Kidney epithelial cell (primary cell): Measurements from ENCODE around the gene CAMK2D. TPM values are rescaled to one million over a fixed set of nuclear protein-coding genes. Genes with fewer than 3 reads are reported as not detected.

Experiments used
- DNase-seq: peaks from one replicate; pipeline ENCODE4 v3.0.0-alpha.2; 2010; ENCODE audit warnings: low read depth
- H3K27me3 ChIP-seq: 2 replicates; pipeline ENCODE4 v1.6.0; 2011; ENCODE audit warnings: low read length; ENCODE audit not compliant: control insufficient read depth, insufficient read depth
- H3K36me3 ChIP-seq: 2 replicates; pipeline ENCODE4 v1.5.1; 2011; ENCODE audit warnings: low read length; ENCODE audit not compliant: control insufficient read depth, insufficient read depth
- H3K4me3 ChIP-seq: 2 replicates; pipeline ENCODE4 v1.5.1; 2011; ENCODE audit warnings: low read depth, mild to moderate bottlenecking, control low read depth, low read length
- total RNA-seq: library from RNA; depleted of rRNA; stranded (reverse); fragments of >200 nt; gene quantifications from 2 replicates; pipeline ENCODE4 v1.2.3, GENCODE V29; 2015
- TF ChIP-seq, protein P1 (sequence below): IDR thresholded peaks from 2 replicates; pipeline ENCODE4 v1.5.1; 2011; ENCODE audit warnings: mild to moderate bottlenecking, moderate library complexity, low read length, control low read depth, inconsistent platforms; ENCODE audit not compliant: insufficient read depth, poor library complexity, severe bottlenecking

The CAMK2D gene
- total RNA-seq, 1 donor from 2014 or later, result 36.2 TPM

DNA sequence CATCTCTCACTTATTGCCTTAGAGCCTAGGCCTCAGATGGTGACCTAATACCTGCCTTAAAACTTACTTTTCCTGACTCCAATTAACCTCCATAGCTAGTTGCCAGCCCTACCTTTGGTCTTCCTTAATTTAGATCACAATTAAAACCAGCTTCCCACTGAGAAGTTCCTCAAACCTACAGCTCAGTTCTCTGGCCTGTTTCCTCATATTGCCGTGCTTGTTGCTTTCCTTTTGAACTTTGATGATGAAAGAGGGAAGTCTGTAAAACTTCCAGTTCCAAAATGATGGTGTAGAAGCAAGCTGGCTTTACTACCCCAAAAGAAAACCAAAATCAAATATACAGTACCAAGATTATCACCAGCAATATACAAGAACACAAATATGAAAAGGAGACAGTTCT is 28.9 kb upstream of the CAMK2D start:
- Histone ChIP-seq H3K36me3 (no peaks in the 10 kb centered on the region), H3K27me3 (no peaks in the 10 kb centered on the region), H3K4me3 (no peak overlapping the region)
- no peak for DNase-seq
- TF ChIP-seq, protein P1, sequence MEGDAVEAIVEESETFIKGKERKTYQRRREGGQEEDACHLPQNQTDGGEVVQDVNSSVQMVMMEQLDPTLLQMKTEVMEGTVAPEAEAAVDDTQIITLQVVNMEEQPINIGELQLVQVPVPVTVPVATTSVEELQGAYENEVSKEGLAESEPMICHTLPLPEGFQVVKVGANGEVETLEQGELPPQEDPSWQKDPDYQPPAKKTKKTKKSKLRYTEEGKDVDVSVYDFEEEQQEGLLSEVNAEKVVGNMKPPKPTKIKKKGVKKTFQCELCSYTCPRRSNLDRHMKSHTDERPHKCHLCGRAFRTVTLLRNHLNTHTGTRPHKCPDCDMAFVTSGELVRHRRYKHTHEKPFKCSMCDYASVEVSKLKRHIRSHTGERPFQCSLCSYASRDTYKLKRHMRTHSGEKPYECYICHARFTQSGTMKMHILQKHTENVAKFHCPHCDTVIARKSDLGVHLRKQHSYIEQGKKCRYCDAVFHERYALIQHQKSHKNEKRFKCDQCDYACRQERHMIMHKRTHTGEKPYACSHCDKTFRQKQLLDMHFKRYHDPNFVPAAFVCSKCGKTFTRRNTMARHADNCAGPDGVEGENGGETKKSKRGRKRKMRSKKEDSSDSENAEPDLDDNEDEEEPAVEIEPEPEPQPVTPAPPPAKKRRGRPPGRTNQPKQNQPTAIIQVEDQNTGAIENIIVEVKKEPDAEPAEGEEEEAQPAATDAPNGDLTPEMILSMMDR, result no peak

DNA sequence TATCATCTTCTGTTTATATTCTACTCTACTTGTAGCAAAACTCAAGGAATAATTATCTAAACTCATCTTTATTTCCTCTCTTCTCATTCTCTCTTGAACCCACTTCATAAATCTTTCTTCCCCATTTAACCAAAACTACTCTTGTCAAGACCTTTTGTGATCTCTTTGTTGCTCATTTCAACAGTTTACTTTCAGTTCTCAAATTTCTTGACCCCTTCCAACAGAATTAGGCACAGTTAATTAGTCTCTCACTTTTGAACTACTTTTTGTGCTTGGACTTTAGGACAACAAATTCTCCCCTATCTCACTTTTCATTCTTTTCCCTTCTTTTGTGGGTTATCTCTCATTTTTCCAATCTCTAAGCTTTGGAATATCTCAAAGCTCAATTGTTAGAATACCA is 27.4 kb upstream of the CAMK2D start:
- TF ChIP-seq, protein P1, result no peak
- Histone ChIP-seq H3K36me3 (no peaks in the 10 kb centered on the region), H3K4me3 (no peak overlapping the region), H3K27me3 (no peaks in the 10 kb centered on the region)
- no peak for DNase-seq

GRCh38 chr4:113785781-113786180 is 24.2 kb upstream of the CAMK2D start:
- Histone ChIP-seq H3K27me3 (no peaks in the 10 kb centered on the region), H3K36me3 (no peaks in the 10 kb centered on the region), H3K4me3 (no peak overlapping the region)
- TF ChIP-seq, protein P1, result no peak
- no peak for DNase-seq

GRCh38 chr4:113784497-113785250 is 23.1 kb upstream of the CAMK2D start:
- Histone ChIP-seq H3K27me3 (no peaks in the 10 kb centered on the region), H3K4me3 (no peak overlapping the region), H3K36me3 (no peaks in the 10 kb centered on the region)
- DNase-seq, result peak; percentile 88
- TF ChIP-seq, protein P1, result no peak

DNA sequence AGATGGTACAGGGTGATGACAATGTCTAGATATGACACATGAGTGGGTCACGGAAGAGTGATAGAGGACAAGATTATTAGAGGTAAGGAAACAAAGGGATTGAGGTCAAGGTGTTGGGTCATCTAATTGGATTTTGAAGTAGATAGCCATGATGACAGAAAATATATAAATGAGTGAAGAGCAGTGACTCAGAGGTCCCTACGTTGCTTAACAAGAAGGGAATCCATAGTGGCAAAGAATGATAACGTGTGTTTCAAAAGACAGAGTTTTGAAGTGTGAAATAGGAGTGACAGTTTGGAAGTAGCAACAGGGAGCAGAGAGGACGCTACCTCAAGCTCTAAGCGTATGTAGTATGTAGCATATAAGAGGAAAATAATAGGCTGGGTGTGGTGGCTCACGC is 22.2 kb upstream of the CAMK2D start:
- H3K4me3 ChIP-seq, result no peak overlapping the region
- H3K36me3 ChIP-seq, result no peaks in the 10 kb centered on the region
- no peaks in the 10 kb centered on the region for H3K27me3 ChIP-seq
- TF ChIP-seq, protein P1, result no peak
- DNase-seq, result no peak

GRCh38 chr4:113783289-113783688 is 21.8 kb upstream of the CAMK2D start:
- TF ChIP-seq, protein P1, result no peak
- Histone ChIP-seq H3K36me3 (no peaks in the 10 kb centered on the region), H3K27me3 (no peaks in the 10 kb centered on the region), H3K4me3 (no peak overlapping the region)
- no peak for DNase-seq
